Erythroblast (primary cell): ENCODE measurements around the gene CBLB.

Experiments used
- GATA1 ChIP-seq: IDR thresholded peaks from 2 replicates; pipeline ENCODE4 v1.6.1; 2011; ENCODE audit warnings: low read depth, mild to moderate bottlenecking, control low read depth, low read length, moderate library complexity
- POLR2A ChIP-seq: IDR thresholded peaks from 2 replicates; pipeline ENCODE4 v1.6.1; 2011; ENCODE audit warnings: mild to moderate bottlenecking, low read length

GRCh38 chr3:105774444-105775180 is 94.2 kb downstream of the CBLB start:
- TF ChIP-seq POLR2A (no peak), GATA1 (no peak)
